CD4-positive, alpha-beta T cell (primary cell): ENCODE results near the gene DIS3L2. TPM values are rescaled to one million over a fixed set of nuclear protein-coding genes. Genes with fewer than 3 reads are reported as not detected.

ENCODE experiments used
- ATAC-seq: fragments of 200-7000 bp; cut with Tn5 transposase; one replicate; pipeline ENCODE4 v1.10.0; 2022; ENCODE audit warnings: mild to moderate bottlenecking; ENCODE audit not compliant: poor library complexity
- CTCF ChIA-PET: fragments of 350-600 bp; sonication (Branson Sonifier 250); formaldehyde crosslinking; loops from one replicate; lab custom pipeline; 2021; ENCODE audit warnings: antibody characterized with exemption, inconsistent platforms; lab: Charles Lee
- POLR2A ChIA-PET: fragments of 350-600 bp; sonication (Branson Sonifier 250); formaldehyde crosslinking; loops from one replicate; lab custom pipeline; 2021; ENCODE audit warnings: antibody characterized with exemption, inconsistent platforms; lab: Charles Lee
- DNase-seq, 14 experiments: peaks; one replicate each; pipeline ENCODE4 v3.0.0-alpha.2; 2013 to 2020; ENCODE audit warnings: mixed read lengths in 2 of 14
- H3K27ac ChIP-seq, 2 donors: one replicate each; pipeline versions ENCODE4 v1.5.1 to v1.7.0; 2013; ENCODE audit warnings: low read length in 2 of 2, low read depth in 1 of 2, mild to moderate bottlenecking in 1 of 2
- H3K27me3 ChIP-seq, 2 experiments: 1 replicate in 1 of 2; 2 replicates in 1 of 2; pipeline versions ENCODE4 v1.6.1 to v1.7.0; 2013; ENCODE audit warnings: low read length in 2 of 2, control low read depth in 1 of 2, mild to moderate bottlenecking in 1 of 2, moderate library complexity in 1 of 2; ENCODE audit not compliant: insufficient read depth in 2 of 2, control insufficient read depth in 1 of 2
- H3K36me3 ChIP-seq: one replicate; pipeline ENCODE4 v1.6.1; 2013; ENCODE audit warnings: low read length, control low read depth; ENCODE audit not compliant: insufficient read depth
- H3K4me1 ChIP-seq: one replicate; pipeline ENCODE4 v1.6.1; 2013; ENCODE audit warnings: low read length, control low read depth; ENCODE audit not compliant: insufficient read depth
- H3K4me3 ChIP-seq: one replicate; pipeline ENCODE4 v1.5.1; 2013; ENCODE audit warnings: mild to moderate bottlenecking, low read length, moderate library complexity
- H3K9me3 ChIP-seq, 2 experiments: 1 replicate in 1 of 2; 2 replicates in 1 of 2; pipeline versions ENCODE4 v1.6.1 to v1.7.0; 2013; ENCODE audit warnings: low read length in 2 of 2, mild to moderate bottlenecking in 2 of 2, control low read depth in 1 of 2, moderate library complexity in 1 of 2; ENCODE audit not compliant: control insufficient read depth in 1 of 2, insufficient read depth in 1 of 2
- H3K27ac Mint-ChIP-seq: one replicate; pipeline ENCODE4 v1.8.0; 2020; ENCODE audit warnings: mixed read lengths
- H3K27me3 Mint-ChIP-seq: one replicate; pipeline ENCODE4 v1.8.0; 2021; ENCODE audit warnings: mixed read lengths
- H3K36me3 Mint-ChIP-seq: one replicate; pipeline ENCODE4 v1.8.0; 2021; ENCODE audit warnings: low read depth, mixed read lengths
- H3K4me1 Mint-ChIP-seq: one replicate; pipeline ENCODE4 v1.8.0; 2021; ENCODE audit warnings: low read depth, mixed read lengths
- H3K4me3 Mint-ChIP-seq: one replicate; pipeline ENCODE4 v1.8.0; 2020; ENCODE audit warnings: mild to moderate bottlenecking, mixed read lengths
- H3K9me3 Mint-ChIP-seq: one replicate; pipeline ENCODE4 v1.8.0; 2020; ENCODE audit warnings: mixed read lengths
- CTCF ChIP-seq: fragments of 200-600 bp; IDR thresholded peaks from one replicate; pipeline ENCODE4 v1.8.0; 2022; ENCODE audit warnings: antibody characterized with exemption, mild to moderate bottlenecking
- intact Hi-C, 2 experiments: fragments of 100-400 bp; cut with DNase I in 1 of 2; cut with micrococcal nuclease in 1 of 2; formaldehyde crosslinking; loops; one replicate each; pipeline versions ENCODE4 v1.15.1 to v1.9.0; 2023 to 2025; cut with DNase I, micrococcal nuclease
- total RNA-seq, 174 experiments: library from RNA in 2 of 174; stranded (reverse) in 2 of 174; gene quantifications; one replicate each; pipeline ENCODE4 v1.2.3 and lab custom pipeline; 2021 to 2026

DIS3L2 gene
- total RNA-seq, 2 experiments from 2014 or later = 59.8 to 62.9 TPM

GRCh38 chr2:232237464-232237863 lies 276.0 kb downstream of the DIS3L2 start:
- intact Hi-C loops = loop anchor here in 1 of 2 experiments (10.0 kb wide), 1 partner anchor 87 kb away; no protein-coding TSS in a partner anchor
- Histone ChIP-seq H3K4me3 (no peak overlapping the region), H3K9me3 (no peaks in the 10 kb centered on the region), H3K4me1 (peaks cover 11% of the 10 kb centered on the region), H3K27me3 (no peaks in the 10 kb centered on the region), H3K36me3 (peaks cover 21% of the 10 kb centered on the region), H3K27ac (no peak overlapping the region)
- ATAC-seq = peak; percentile 44
- DNase-seq = peak in 3 of 14 experiments; percentile 8 to 30 (median 10)
- TF ChIP-seq CTCF = no peak
- Mint-ChIP-seq H3K4me1 (peaks cover 40% of the 10 kb centered on the region), H3K27me3 (no peaks in the 10 kb centered on the region), H3K27ac (no peak overlapping the region), H3K9me3 (no peaks in the 10 kb centered on the region), H3K36me3 (peaks cover 32% of the 10 kb centered on the region), H3K4me3 (no peak overlapping the region)
- ChIA-PET CTCF (no interaction called here), POLR2A (no interaction called here)

GRCh38 chr2:232238108-232238507 lies 276.6 kb downstream of the DIS3L2 start:
- Mint-ChIP-seq H3K36me3 (peaks cover 32% of the 10 kb centered on the region), H3K4me1 (peaks cover 40% of the 10 kb centered on the region), H3K27ac (no peak overlapping the region), H3K4me3 (no peak overlapping the region), H3K27me3 (no peaks in the 10 kb centered on the region), H3K9me3 (no peaks in the 10 kb centered on the region)
- intact Hi-C loops = loop anchor here in 1 of 2 experiments (10.0 kb wide), 1 partner anchor 87 kb away; no protein-coding TSS in a partner anchor
- H3K27me3 ChIP-seq = no peaks in the 10 kb centered on the region
- DNase-seq = no peak
- no peak for TF ChIP-seq CTCF
- ATAC-seq = no peak
- no peak overlapping the region for H3K27ac ChIP-seq
- peaks cover 11% of the 10 kb centered on the region for H3K4me1 ChIP-seq
- POLR2A ChIA-PET = no interaction called here
- H3K9me3 ChIP-seq = no peaks in the 10 kb centered on the region
- CTCF ChIA-PET = no interaction called here
- H3K36me3 ChIP-seq = peaks cover 21% of the 10 kb centered on the region
- no peak overlapping the region for H3K4me3 ChIP-seq

- Histone ChIP-seq H3K27ac (no peak overlapping the region), H3K4me1 (peaks cover 11% of the 10 kb centered on the region), H3K4me3 (no peak overlapping the region), H3K36me3 (peaks cover 21% of the 10 kb centered on the region), H3K9me3 (no peaks in the 10 kb centered on the region), H3K27me3 (no peaks in the 10 kb centered on the region)
- intact Hi-C loops = loop anchor here in 1 of 2 experiments (10.0 kb wide), 1 partner anchor 86 kb away; no protein-coding TSS in a partner anchor
- Mint-ChIP-seq H3K9me3 (no peaks in the 10 kb centered on the region), H3K27ac (no peak overlapping the region), H3K36me3 (peaks cover 32% of the 10 kb centered on the region), H3K27me3 (no peaks in the 10 kb centered on the region), H3K4me3 (no peak overlapping the region), H3K4me1 (peaks cover 38% of the 10 kb centered on the region)
- ChIA-PET CTCF (no interaction called here), POLR2A (no interaction called here)
- TF ChIP-seq CTCF = no peak
- no peak for ATAC-seq
- no peak for DNase-seq
Measured at GRCh38 chr2:232238596-232238995, 277.1 kb downstream of the DIS3L2 start.
